NCI-H345 treated with DMSO at 0.1 percent for 48 hours (cell line): Measurements from ENCODE around the gene RPS6KA2.
"Not testable (repeated sequence)": the region's sequence is repeated elsewhere in the genome, so short reads cannot be mapped to it uniquely, and the experiment has no call there.

Experiments
- DNase-seq: peaks from one replicate; lab custom pipeline; 2025; ENCODE audit not compliant: unreplicated experiment; lab: John Stamatoyannopoulos, UW

Gene RPS6KA2

GRCh38 chr6:166636191-166636933 is 9.3 kb upstream of the RPS6KA2 start:
- DNase-seq = no peak

- DNase-seq = no peak
These were observed 8.2 kb upstream of the RPS6KA2 start for GRCh38 chr6:166635013-166635970.

- not testable (repeated sequence) for DNase-seq
These were observed 7.5 kb upstream of the RPS6KA2 start for GRCh38 chr6:166634581-166634980.

- DNase-seq = no peak
These were observed 6.9 kb upstream of the RPS6KA2 start for GRCh38 chr6:166633732-166634535.

GRCh38 chr6:166632731-166633130 is 5.7 kb upstream of the RPS6KA2 start:
- DNase-seq = no peak

- DNase-seq = no peak
These were observed 3.4 kb upstream of the RPS6KA2 start for GRCh38 chr6:166630462-166630861.

GRCh38 chr6:166629628-166630027 is 2.6 kb upstream of the RPS6KA2 start:
- no peak for DNase-seq

GRCh38 chr6:166627875-166628801 is 1.1 kb upstream of the RPS6KA2 start:
- peak; percentile 44 for DNase-seq

GRCh38 chr6:166626177-166627032 is 646 bp downstream of the RPS6KA2 start:
- DNase-seq = peak; percentile 18

GRCh38 chr6:166625356-166625755 is 1.7 kb downstream of the RPS6KA2 start:
- no peak for DNase-seq

GRCh38 chr6:166624275-166624674 is 2.8 kb downstream of the RPS6KA2 start:
- DNase-seq = no peak

- no peak for DNase-seq
These were observed 3.7 kb downstream of the RPS6KA2 start for GRCh38 chr6:166623318-166623717.

GRCh38 chr6:166621114-166621540 is 5.9 kb downstream of the RPS6KA2 start:
- no peak for DNase-seq

- no peak for DNase-seq
These were observed 6.5 kb downstream of the RPS6KA2 start for GRCh38 chr6:166620478-166621113.

GRCh38 chr6:166619912-166620311 is 7.1 kb downstream of the RPS6KA2 start:
- DNase-seq = no peak

GRCh38 chr6:166618866-166619761 is 7.9 kb downstream of the RPS6KA2 start:
- no peak for DNase-seq

GRCh38 chr6:166618251-166618650 is 8.8 kb downstream of the RPS6KA2 start:
- DNase-seq = no peak

- DNase-seq = no peak
These were observed 9.7 kb downstream of the RPS6KA2 start for GRCh38 chr6:166617359-166617758.
